Gastroesophageal sphincter (tissue), 3 donors: ENCODE measurements around the gene TMEFF2.

Experiments used
- CTCF ChIP-seq, 4 experiments: fragments of 200-600 bp in 2 of 4; fragments of 450-650 bp in 2 of 4; sonication (generic) in 1 of 4; IDR thresholded peaks; one replicate each; pipeline ENCODE4 v1.5.1; 2017 to 2019; ENCODE audit warnings: antibody characterized with exemption in 4 of 4, mild to moderate bottlenecking in 2 of 4, moderate library complexity in 2 of 4
- EP300 ChIP-seq: sonication (generic); formaldehyde crosslinking; IDR thresholded peaks from one replicate; pipeline ENCODE4 v1.6.1; 2017; ENCODE audit warnings: antibody characterized with exemption, mild to moderate bottlenecking
- POLR2A ChIP-seq, 2 donors: fragments of 450-650 bp; IDR thresholded peaks; one replicate each; pipeline ENCODE4 v1.6.1; 2017; ENCODE audit warnings: antibody characterized with exemption in 2 of 2, mild to moderate bottlenecking in 2 of 2, moderate library complexity in 1 of 2

DNA sequence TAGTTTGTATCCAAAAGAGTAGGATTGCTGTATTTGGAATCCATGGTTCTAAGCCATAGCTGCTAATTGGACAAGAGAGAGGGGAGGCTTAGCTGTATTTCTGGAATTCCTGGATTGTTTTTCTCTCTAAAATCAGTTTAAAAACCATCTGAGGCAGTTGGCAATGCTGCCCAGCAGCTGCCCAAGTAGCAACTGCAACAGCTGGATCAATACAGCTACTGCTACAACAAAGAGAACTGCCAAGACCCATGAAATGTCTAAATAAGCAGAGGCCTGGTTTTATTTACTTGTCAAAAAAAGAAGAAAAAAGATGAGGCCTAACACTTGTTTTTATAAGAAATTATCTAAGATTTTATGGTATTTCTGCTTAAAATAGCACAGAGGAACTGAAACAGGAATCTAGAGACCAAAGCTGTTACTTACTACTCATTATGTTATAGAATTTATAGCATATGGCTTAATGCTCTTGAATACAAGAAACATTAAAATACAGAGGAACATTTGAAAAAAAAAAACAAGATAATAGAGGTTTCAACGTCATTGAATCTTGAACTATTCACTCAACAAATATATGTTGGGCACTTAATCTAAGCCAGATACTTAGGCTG lies 39.1 kb downstream of the TMEFF2 start:
- no peak for TF ChIP-seq POLR2A (IDR thresholded peaks at IDR 0.05)
- no peak for TF ChIP-seq EP300
- no peak for TF ChIP-seq CTCF (IDR thresholded peaks at IDR 0.05)
